IMR-90 (cell line): Measurements from ENCODE around the gene GNG11.

Experiments
- CHD1 ChIP-seq: IDR thresholded peaks from 2 replicates; pipeline ENCODE4 v1.6.1; 2012; ENCODE audit warnings: low read depth, low read length, improper control_type of control experiment
- CTCF ChIP-seq: conservative IDR thresholded peaks from 2 replicates; pipeline ENCODE4 v1.5.1; 2012; ENCODE audit warnings: mild to moderate bottlenecking, low read depth, low read length, improper control_type of control experiment
- FOS ChIP-seq: fragments of 150-350 bp; IDR thresholded peaks from 2 replicates; pipeline ENCODE4 v1.6.1; 2016; ENCODE audit warnings: low read depth, low read length
- MAZ ChIP-seq: IDR thresholded peaks from 2 replicates; pipeline ENCODE4 v1.6.1; 2012; ENCODE audit warnings: low read depth, mild to moderate bottlenecking, low read length, improper control_type of control experiment, moderate library complexity, borderline replicate concordance
- POLR2A ChIP-seq: IDR thresholded peaks from 2 replicates; pipeline ENCODE4 v1.6.1; 2012; ENCODE audit warnings: mild to moderate bottlenecking, low read depth, low read length
- RAD21 ChIP-seq: IDR thresholded peaks from 2 replicates; pipeline ENCODE4 v1.6.1; 2012; ENCODE audit warnings: low read length, improper control_type of control experiment
- RFX5 ChIP-seq: IDR thresholded peaks from 2 replicates; pipeline ENCODE4 v1.8.0; 2012; ENCODE audit warnings: low read depth, mild to moderate bottlenecking, low read length, moderate library complexity

- TF ChIP-seq RAD21 = no peak
- no peak for TF ChIP-seq POLR2A
- no peak for TF ChIP-seq CTCF
- no peak for TF ChIP-seq FOS
- TF ChIP-seq MAZ = no peak
- TF ChIP-seq RFX5 = no peak
- no peak for TF ChIP-seq CHD1
These were observed 349 bp upstream of the GNG11 start for GRCh38 chr7:93921186-93921585.
